HEK293 (cell line): ENCODE results near the gene TSPAN14.

Experiments
- CTCF ChIP-seq: fragments of 450-650 bp; formaldehyde crosslinking; IDR thresholded peaks from 2 replicates; pipeline ENCODE4 v1.5.1; 2016; ENCODE audit warnings: missing biosample characterization, missing genetic modification characterization
- KLF1 ChIP-seq: fragments of 450-650 bp; formaldehyde crosslinking; IDR thresholded peaks from 2 replicates; pipeline ENCODE4 v1.5.1; 2016; ENCODE audit warnings: missing biosample characterization, missing genetic modification characterization
- MYNN ChIP-seq: fragments of 450-650 bp; formaldehyde crosslinking; IDR thresholded peaks from 2 replicates; pipeline ENCODE4 v1.5.1; 2016; ENCODE audit warnings: missing biosample characterization, missing genetic modification characterization, borderline replicate concordance
- PBX3 ChIP-seq: sonication (generic); formaldehyde crosslinking; IDR thresholded peaks from 2 replicates; pipeline ENCODE4 v1.8.1; 2022; ENCODE audit warnings: mild to moderate bottlenecking, moderate library complexity, missing genetic modification reagents
- REPIN1 ChIP-seq: fragments of 450-650 bp; formaldehyde crosslinking; IDR thresholded peaks from 2 replicates; pipeline ENCODE4 v1.5.1; 2017; ENCODE audit warnings: missing biosample characterization, missing genetic modification characterization, low read depth
- SP2 ChIP-seq: fragments of 450-650 bp; formaldehyde crosslinking; IDR thresholded peaks from 2 replicates; pipeline ENCODE4 v1.5.1; 2016; ENCODE audit warnings: missing biosample characterization, missing genetic modification characterization
- TCF7L2 ChIP-seq: IDR thresholded peaks from 2 replicates; pipeline ENCODE4 v1.6.1; 2011; ENCODE audit warnings: low read depth, mild to moderate bottlenecking, inconsistent platforms, low read length, moderate library complexity, borderline replicate concordance
- ZFP3 ChIP-seq: fragments of 450-650 bp; formaldehyde crosslinking; IDR thresholded peaks from 2 replicates; pipeline ENCODE4 v1.5.1; 2016; ENCODE audit warnings: low read depth, missing biosample characterization, missing genetic modification characterization
- ZNF391 ChIP-seq: fragments of 450-650 bp; formaldehyde crosslinking; IDR thresholded peaks from 2 replicates; pipeline ENCODE4 v1.5.1; 2016; ENCODE audit warnings: low read depth, missing biosample characterization, missing genetic modification characterization, borderline replicate concordance
- ZNF416 ChIP-seq: fragments of 450-650 bp; formaldehyde crosslinking; IDR thresholded peaks from 2 replicates; pipeline ENCODE4 v1.5.1; 2016; ENCODE audit warnings: missing biosample characterization, missing genetic modification characterization
- ZNF777 ChIP-seq: fragments of 450-650 bp; formaldehyde crosslinking; IDR thresholded peaks from 2 replicates; pipeline ENCODE4 v1.5.1; 2017; ENCODE audit warnings: missing biosample characterization, missing genetic modification characterization, borderline replicate concordance
- ZSCAN30 ChIP-seq: fragments of 450-650 bp; IDR thresholded peaks from 2 replicates; pipeline ENCODE4 v1.5.1; 2018; ENCODE audit warnings: missing biosample characterization, mild to moderate bottlenecking, missing genetic modification characterization, moderate library complexity

- TF ChIP-seq ZSCAN30 = no peak
- TF ChIP-seq CTCF (tag by site-specific recombination) = no peak
- no peak for TF ChIP-seq TCF7L2
- no peak for TF ChIP-seq REPIN1
- no peak for TF ChIP-seq ZNF777
- TF ChIP-seq MYNN (tag by site-specific recombination) = no peak
- TF ChIP-seq ZFP3 = no peak
- no peak for TF ChIP-seq PBX3 (CRISPR knock-in tag)
- TF ChIP-seq SP2 = no peak
- TF ChIP-seq ZNF391 (tag by site-specific recombination) = no peak
- no peak for TF ChIP-seq KLF1 (tag by site-specific recombination)
- no peak for TF ChIP-seq ZNF416 (tag by site-specific recombination)
These were observed 14.8 kb downstream of the TSPAN14 start for GRCh38 chr10:80468806-80469421.
